T-helper 17 cell (primary cell): ENCODE measurements around the gene FAM114A1. TPM values are rescaled to one million over a fixed set of nuclear protein-coding genes. Genes with fewer than 3 reads are reported as not detected.
"Not testable (repeated sequence)": the region's sequence is repeated elsewhere in the genome, so short reads cannot be mapped to it uniquely, and the experiment has no call there.

Experiments
- ATAC-seq: fragments of 150-1000 bp; cut with Tn5 transposase; 2 replicates; pipeline ENCODE4 v1.10.0; 2021; ENCODE audit warnings: mild to moderate bottlenecking, moderate library complexity
- DNase-seq, 3 donors: peaks; one replicate each; pipeline versions ENCODE4 v3.0.0 to v3.0.0-alpha.2; 2020 to 2021
- H3K9me3 ChIP-seq: one replicate; pipeline ENCODE4 v1.7.0; 2013; ENCODE audit warnings: low read length, mild to moderate bottlenecking; ENCODE audit not compliant: control insufficient read depth, poor library complexity, severe bottlenecking
- H3K27ac Mint-ChIP-seq: one replicate; pipeline ENCODE4 v1.8.0; 2022; ENCODE audit warnings: mild to moderate bottlenecking, moderate library complexity, mixed read lengths
- H3K27me3 Mint-ChIP-seq: one replicate; pipeline ENCODE4 v1.8.0; 2022; ENCODE audit warnings: mixed read lengths
- H3K36me3 Mint-ChIP-seq: one replicate; pipeline ENCODE4 v1.8.0; 2022; ENCODE audit warnings: low read depth, mixed read lengths
- H3K4me1 Mint-ChIP-seq: one replicate; pipeline ENCODE4 v1.8.0; 2022; ENCODE audit warnings: mild to moderate bottlenecking, mixed read lengths
- H3K4me3 Mint-ChIP-seq: one replicate; pipeline ENCODE4 v1.8.0; 2022; ENCODE audit warnings: mild to moderate bottlenecking, moderate library complexity, mixed read lengths
- total RNA-seq, 4 donors: library from RNA in 2 of 4; stranded (reverse) in 2 of 4; gene quantifications; one replicate each; pipeline ENCODE4 v1.2.3 and lab custom pipeline; 2022 to 2026

The FAM114A1 gene
- total RNA-seq, 2 donors from 2014 or later, result 0.50 TPM; not detected in 1

- no peak for DNase-seq
- peak overlapping the region; percentile 46 for H3K27ac Mint-ChIP-seq
Measured at GRCh38 chr4:38957261-38957815, 89.7 kb downstream of the FAM114A1 start.

DNA sequence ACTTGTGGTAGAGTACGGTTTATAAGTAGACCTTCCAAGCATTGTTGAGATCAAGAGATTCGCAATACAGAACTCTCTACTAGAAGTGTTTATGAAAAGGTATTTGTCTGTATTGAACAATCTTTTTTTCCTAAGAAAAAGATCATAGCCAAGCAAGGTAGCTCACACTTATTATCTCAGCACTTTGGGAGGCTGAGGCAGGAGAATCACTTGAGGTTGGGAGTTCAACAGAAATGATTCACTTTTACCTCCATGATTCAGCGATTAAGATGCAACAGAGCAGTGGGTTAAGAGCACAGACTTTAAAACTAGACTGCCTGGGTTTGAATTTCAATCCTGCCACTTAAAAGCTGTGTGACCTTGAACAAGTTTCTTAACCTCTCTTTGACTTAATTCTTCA, 90.3 kb downstream of the FAM114A1 start:
- no peak overlapping the region for H3K27ac Mint-ChIP-seq
- DNase-seq (no peak), ATAC-seq (peak; percentile 33)
- peaks cover 6% of the 10 kb centered on the region for H3K9me3 ChIP-seq
- H3K27me3 Mint-ChIP-seq, result no peaks in the 10 kb centered on the region
- peaks cover 2% of the 10 kb centered on the region for H3K36me3 Mint-ChIP-seq
- no peak overlapping the region for H3K4me3 Mint-ChIP-seq
- peaks cover 4% of the 10 kb centered on the region for H3K4me1 Mint-ChIP-seq

More at GRCh38 chr4:38957261-38957815, 89.7 kb downstream of the FAM114A1 start:
- peaks cover 2% of the 10 kb centered on the region for H3K36me3 Mint-ChIP-seq
- peaks cover 6% of the 10 kb centered on the region for H3K9me3 ChIP-seq
- H3K4me3 Mint-ChIP-seq, result no peak overlapping the region
- peaks cover 4% of the 10 kb centered on the region for H3K4me1 Mint-ChIP-seq
- ATAC-seq, result peak; percentile 45
- H3K27me3 Mint-ChIP-seq, result no peaks in the 10 kb centered on the region

DNA sequence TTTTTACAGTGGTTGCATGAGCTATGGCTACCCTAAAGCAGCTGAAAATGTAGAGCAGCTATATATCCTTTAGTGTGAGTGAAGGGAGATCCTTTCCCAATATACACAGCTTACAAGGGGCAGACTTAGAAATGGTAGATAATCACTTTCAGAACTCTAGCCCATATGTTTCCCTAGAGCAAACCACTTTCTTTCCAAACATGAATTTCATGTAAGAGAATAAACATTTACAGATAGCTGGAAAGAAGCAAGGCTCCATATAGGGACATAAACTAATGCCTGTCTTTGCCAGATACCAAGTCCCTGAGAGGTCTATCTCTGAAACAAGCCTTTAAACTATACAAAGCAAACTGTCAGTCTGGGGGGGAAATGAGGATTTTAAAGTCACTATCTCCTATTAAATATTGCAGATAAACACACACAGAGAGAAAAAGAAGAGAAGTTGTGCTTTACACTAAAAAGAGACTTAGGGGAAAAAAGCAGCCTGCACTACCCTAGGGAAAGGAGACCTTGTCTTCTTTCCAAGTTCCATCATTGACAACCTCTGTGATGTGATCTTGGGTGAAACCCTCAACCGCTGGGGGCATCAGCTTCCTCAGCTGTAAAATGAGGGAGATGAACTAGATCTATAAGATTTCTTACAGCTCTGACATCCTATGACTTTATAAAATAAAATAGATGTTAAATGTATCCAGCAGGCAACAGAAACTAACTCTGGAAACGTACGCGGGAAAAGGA, 91.0 kb downstream of the FAM114A1 start:
- DNase-seq (no peak), ATAC-seq (no peak)
- Mint-ChIP-seq H3K4me3 (no peak overlapping the region), H3K27me3 (no peaks in the 10 kb centered on the region), H3K27ac (no peak overlapping the region), H3K4me1 (peaks cover 4% of the 10 kb centered on the region), H3K36me3 (peaks cover 2% of the 10 kb centered on the region)
- H3K9me3 ChIP-seq, result peaks cover 6% of the 10 kb centered on the region

GRCh38 chr4:38959248-38959647, 91.6 kb downstream of the FAM114A1 start:
- H3K36me3 Mint-ChIP-seq, H3K9me3 ChIP-seq, H3K27ac Mint-ChIP-seq, H3K27me3 Mint-ChIP-seq, DNase-seq, ATAC-seq, H3K4me1 Mint-ChIP-seq, H3K4me3 Mint-ChIP-seq: not testable (repeated sequence)

- no peaks in the 10 kb centered on the region for H3K9me3 ChIP-seq
- Mint-ChIP-seq H3K36me3 (peaks cover 15% of the 10 kb centered on the region), H3K4me1 (peaks cover 2% of the 10 kb centered on the region), H3K27ac (peak overlapping the region; percentile 6), H3K4me3 (no peak overlapping the region), H3K27me3 (no peaks in the 10 kb centered on the region)
- DNase-seq (no peak), ATAC-seq (no peak)
Measured at GRCh38 chr4:38964942-38965775, 97.6 kb downstream of the FAM114A1 start.

- H3K27ac Mint-ChIP-seq, result no peak overlapping the region
Measured at GRCh38 chr4:38965866-38966265, 98.3 kb downstream of the FAM114A1 start.

DNA sequence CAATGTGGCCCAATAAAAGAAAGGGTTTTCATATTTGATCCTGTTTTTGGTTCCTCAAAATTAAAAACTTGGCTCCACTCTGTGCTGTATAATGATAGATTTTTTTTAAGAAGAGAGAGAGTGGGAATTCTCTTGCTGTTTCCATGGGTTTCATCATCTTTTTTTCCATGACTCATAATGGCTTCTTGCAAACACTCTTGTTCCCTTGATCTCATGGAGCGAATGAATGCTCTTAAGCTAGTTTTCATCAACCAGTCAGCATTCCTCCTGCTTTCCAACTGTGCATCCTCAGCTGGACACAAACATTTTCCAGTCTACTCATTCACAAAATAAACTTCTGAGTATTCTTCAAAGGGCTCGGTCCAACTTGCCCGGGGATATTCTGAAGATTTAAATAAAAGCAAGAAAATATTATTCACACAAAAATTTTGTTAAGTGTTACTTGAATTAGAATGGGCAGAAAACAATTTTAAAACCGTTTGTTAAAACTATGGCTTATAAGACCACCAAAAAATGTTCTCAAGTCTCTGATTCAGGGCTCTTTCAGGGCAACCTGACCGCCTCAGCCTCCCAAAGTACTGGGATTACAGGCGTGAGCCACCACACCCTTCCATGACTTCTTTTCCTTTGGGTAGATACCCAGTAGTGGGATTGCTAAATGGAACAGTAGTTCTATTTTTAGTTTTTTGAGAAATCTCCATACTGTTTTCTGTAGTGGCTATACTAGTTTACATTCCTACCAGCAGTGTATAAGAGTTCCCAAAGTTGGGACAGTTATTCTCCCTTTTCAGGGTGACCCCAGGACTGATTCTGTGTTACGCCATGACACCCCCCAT, 99.9 kb downstream of the FAM114A1 start:
- peak overlapping the region; percentile 61 for H3K27ac Mint-ChIP-seq

More at GRCh38 chr4:38965866-38966265, 98.3 kb downstream of the FAM114A1 start:
- H3K9me3 ChIP-seq, result no peaks in the 10 kb centered on the region
- H3K4me1 Mint-ChIP-seq, result peaks cover 2% of the 10 kb centered on the region
- H3K27me3 Mint-ChIP-seq, result no peaks in the 10 kb centered on the region
- DNase-seq (no peak), ATAC-seq (no peak)
- no peak overlapping the region for H3K4me3 Mint-ChIP-seq
- H3K36me3 Mint-ChIP-seq, result peaks cover 15% of the 10 kb centered on the region

DNA sequence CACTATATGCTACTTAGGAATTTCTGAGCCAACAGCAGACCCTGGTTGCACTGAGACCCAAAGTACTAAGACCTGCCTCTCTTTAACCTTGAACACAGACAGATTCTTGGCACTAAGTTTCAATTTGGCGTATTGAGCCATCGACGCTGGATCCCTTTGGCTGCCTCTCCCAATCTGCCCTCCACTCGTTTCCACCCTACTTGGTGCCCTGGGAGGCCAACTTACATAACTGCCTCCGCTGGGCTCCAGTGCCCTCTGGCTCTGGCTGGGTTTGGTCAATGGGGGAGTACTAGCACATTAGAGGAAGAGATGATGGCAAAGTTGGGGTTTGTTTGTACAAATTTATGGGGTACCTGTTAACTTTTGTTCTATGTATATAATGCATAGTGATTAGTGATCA, 101.1 kb downstream of the FAM114A1 start:
- H3K9me3 ChIP-seq, result no peaks in the 10 kb centered on the region
- Mint-ChIP-seq H3K27me3 (no peaks in the 10 kb centered on the region), H3K4me1 (peaks cover 2% of the 10 kb centered on the region), H3K36me3 (peaks cover 18% of the 10 kb centered on the region), H3K4me3 (no peak overlapping the region), H3K27ac (peak overlapping the region; percentile 61)
- ATAC-seq (no peak), DNase-seq (no peak)

More for the DNA sequence above, 99.9 kb downstream of the FAM114A1 start:
- peaks cover 18% of the 10 kb centered on the region for H3K36me3 Mint-ChIP-seq
- no peaks in the 10 kb centered on the region for H3K9me3 ChIP-seq
- no peak overlapping the region for H3K4me3 Mint-ChIP-seq
- ATAC-seq (no peak), DNase-seq (no peak)
- peaks cover 2% of the 10 kb centered on the region for H3K4me1 Mint-ChIP-seq
- no peaks in the 10 kb centered on the region for H3K27me3 Mint-ChIP-seq

DNA sequence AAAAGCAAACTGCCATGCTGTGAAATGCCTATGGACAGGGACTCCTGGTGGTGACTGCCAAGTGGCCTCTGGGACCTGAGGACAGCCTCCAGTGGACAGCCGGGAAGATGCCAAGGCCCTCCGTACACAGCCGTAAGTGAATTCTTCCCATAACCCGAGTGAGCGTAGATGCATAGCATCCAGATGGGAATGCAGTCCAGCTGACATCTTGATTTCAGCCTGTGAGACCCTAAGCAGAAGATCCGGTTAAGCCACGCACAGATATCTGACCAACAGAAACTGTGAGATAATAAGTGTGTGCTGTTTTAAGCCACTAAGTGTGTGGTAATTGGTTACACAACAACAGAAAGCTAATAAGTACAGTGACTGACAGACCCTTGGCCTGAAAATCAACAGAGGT, 108.7 kb downstream of the FAM114A1 start:
- Mint-ChIP-seq H3K4me3 (no peak overlapping the region), H3K4me1 (peaks cover 7% of the 10 kb centered on the region), H3K27me3 (no peaks in the 10 kb centered on the region), H3K27ac (no peak overlapping the region), H3K36me3 (peaks cover 5% of the 10 kb centered on the region)
- DNase-seq, result no peak
- ATAC-seq, result no peak
- no peaks in the 10 kb centered on the region for H3K9me3 ChIP-seq

DNA sequence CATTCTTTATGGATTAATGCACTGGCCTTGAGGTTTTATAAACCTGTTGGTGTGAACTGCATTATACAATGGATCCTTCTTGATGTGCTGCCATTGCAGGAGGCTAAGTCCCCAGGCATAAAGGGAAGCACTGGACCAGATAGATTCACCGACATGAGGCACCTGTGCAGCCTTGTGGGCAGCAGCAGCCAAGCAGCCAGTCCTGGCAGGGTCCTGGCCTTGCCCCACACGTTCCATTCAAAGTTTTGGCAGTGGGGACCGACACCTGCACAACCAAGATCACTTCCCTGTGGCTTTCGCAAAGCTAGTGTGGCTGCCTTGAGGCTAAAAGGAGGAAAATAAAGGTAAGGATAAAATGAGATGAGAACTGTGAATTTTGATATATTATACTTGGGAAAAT, 111.5 kb downstream of the FAM114A1 start:
- peaks cover 16% of the 10 kb centered on the region for H3K36me3 Mint-ChIP-seq
- H3K4me1 Mint-ChIP-seq, result peaks cover 25% of the 10 kb centered on the region
- no peak for DNase-seq
- no peaks in the 10 kb centered on the region for H3K9me3 ChIP-seq
- ATAC-seq, result no peak
- H3K27me3 Mint-ChIP-seq, result no peaks in the 10 kb centered on the region
- no peak overlapping the region for H3K4me3 Mint-ChIP-seq
- H3K27ac Mint-ChIP-seq, result peak overlapping the region; percentile 45

DNA sequence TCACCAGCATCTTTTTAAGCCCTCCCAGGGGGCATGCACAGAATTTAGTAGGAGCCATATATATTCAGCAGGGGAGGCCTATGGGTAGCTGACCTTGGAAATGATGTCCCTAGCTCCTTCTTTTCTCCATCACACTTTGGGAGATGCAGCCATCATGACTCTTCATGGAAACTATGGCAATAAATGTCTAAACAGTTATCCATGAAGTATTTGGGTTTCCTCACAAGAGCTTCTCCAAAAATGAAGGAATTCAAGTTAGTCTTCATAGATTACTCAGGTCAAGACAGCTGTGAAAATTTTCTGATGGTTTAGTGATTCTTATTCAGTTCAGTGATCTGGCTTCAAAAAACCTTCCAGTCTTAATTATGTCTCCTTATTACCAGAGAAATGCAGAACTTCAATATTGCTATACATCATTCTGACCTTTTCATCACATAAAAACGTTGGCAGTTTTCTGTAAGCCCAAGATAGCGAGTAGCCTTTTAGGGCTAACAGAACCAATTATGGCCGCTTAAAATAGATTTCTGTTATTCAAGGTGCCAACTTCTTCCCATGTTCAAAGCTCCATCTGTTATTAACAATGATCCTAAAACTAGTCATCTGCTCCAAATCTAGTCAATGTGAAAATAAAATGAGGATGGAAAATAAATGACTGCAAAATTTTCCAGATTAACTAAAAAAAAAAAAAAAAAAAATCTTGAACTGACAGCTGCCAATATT, 112.1 kb downstream of the FAM114A1 start:
- ATAC-seq, result no peak
- Mint-ChIP-seq H3K4me3 (no peak overlapping the region), H3K4me1 (peaks cover 31% of the 10 kb centered on the region), H3K27me3 (no peaks in the 10 kb centered on the region), H3K36me3 (peaks cover 20% of the 10 kb centered on the region), H3K27ac (peak overlapping the region; percentile 22)
- DNase-seq, result no peak
- H3K9me3 ChIP-seq, result no peaks in the 10 kb centered on the region

DNA sequence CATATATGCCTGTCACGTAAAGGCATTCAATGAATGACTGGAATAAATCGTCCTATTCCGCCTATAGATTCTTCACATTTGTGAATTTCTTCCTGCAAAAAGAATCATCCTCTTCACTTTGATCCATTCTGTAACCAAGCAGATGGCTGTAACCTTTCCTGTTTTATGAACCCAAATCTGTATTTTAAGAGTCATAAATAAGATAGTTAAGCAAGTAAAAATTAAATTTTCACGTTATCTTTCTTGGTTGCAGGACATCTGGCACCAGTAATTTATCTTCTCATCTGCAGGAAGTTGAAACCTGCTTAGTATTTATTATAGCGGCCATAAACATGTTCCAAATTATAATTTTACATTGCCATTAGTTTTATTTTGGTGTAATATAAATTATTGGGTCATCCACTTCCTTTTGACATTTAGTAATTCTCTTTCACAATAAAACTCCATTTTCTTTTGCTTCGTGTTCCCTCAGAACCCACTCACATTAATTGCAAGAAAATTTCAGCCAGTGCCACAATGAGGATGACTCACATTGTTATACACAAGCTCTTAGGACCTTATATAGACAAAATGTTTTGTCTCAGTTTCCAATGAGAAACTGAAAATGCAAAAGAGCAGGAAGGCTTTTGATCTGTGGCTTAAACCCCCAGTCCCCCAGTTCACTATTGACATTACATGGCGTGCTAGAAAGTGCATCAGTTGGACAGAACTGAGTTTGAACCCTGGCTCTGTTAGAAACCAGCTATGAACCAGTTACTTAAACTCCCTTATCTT, 113.5 kb downstream of the FAM114A1 start:
- Mint-ChIP-seq H3K4me3 (no peak overlapping the region), H3K36me3 (peaks cover 20% of the 10 kb centered on the region), H3K4me1 (peaks cover 34% of the 10 kb centered on the region), H3K27ac (peak overlapping the region; percentile 24), H3K27me3 (no peaks in the 10 kb centered on the region)
- ATAC-seq (no peak), DNase-seq (no peak)
- no peaks in the 10 kb centered on the region for H3K9me3 ChIP-seq
